ENCODE results near the gene MYO15B. TPM values are rescaled to one million over a fixed set of nuclear protein-coding genes. Genes with fewer than 3 reads are reported as not detected.

The MYO15B gene
- 10 to 100 TPM in 2 of 4 donors, 1 to 10 TPM in 2; 4.5 to 34.6 (median 14.3) TPM for total RNA-seq

- Histone ChIP-seq H3K9me3 (no peaks in the 10 kb centered on the region), H3K27ac (peak within 1 kb of the TSS; percentile 67 to 85 (median 79)), H3K4me1 (peaks cover 0 to 3% of the 10 kb centered on the region in 2 donors), H3K27me3 (peaks cover 18 to 20% (median 19%) of the 10 kb centered on the region in 3 donors), H3K4me3 (peak within 1 kb of the TSS; percentile 50 to 70 (median 66)), H3K36me3 (no peaks in the 10 kb centered on the region)
- TF ChIP-seq POLR2A (IDR thresholded peaks at IDR 0.05), result no peak
- peak in 3 of 5 experiments; percentile 16 to 32 (median 24) for TF ChIP-seq CTCF (IDR thresholded peaks at IDR 0.05 in 4 of 5, conservative IDR thresholded peaks at IDR 0.05 in 1 of 5)
- in situ Hi-C loops (cut with MboI; ENCODE audit: low sequenced_read_pairs in 4 of 4), result loop anchor here in 1 of 4 donors (25.0 kb wide), 1 partner anchor 151 kb away; no protein-coding TSS in a partner anchor
- DNase-seq, result peak in 1 of 2 donors; percentile 25
- peak; percentile 26 to 34 for ATAC-seq
- intact Hi-C loops (cut with DNase I; ENCODE audit: low total_unique reads), result loop anchor here (2.0 kb wide), 1 partner anchor 163 kb away; no protein-coding TSS in a partner anchor
Observed at GRCh38 chr17:75587675-75588595, at the start of gene MYO15B. Gene MYO15B (plus strand): TSS chr17:75587800. CDS start chr17:75588058, 258 bp downstream.

GRCh38 chr17:75539967-75540729 is 47.5 kb upstream of the MYO15B start:
- TF ChIP-seq POLR2A (IDR thresholded peaks at IDR 0.05) (no peak), CTCF (IDR thresholded peaks at IDR 0.05 in 4 of 5, conservative IDR thresholded peaks at IDR 0.05 in 1 of 5) (no peak)
- no peak overlapping the region for H3K4me3 ChIP-seq
- ATAC-seq (no peak), DNase-seq (no peak)
- intact Hi-C loops (cut with DNase I; ENCODE audit: low total_unique reads), result no loop called here
- no peak overlapping the region for H3K27ac ChIP-seq
- in situ Hi-C loops (cut with MboI; ENCODE audit: low sequenced_read_pairs in 4 of 4), result loop anchor here in 3 of 4 donors (25.0 kb wide), 1 partner anchor 228 kb away; no protein-coding TSS in a partner anchor
- no peaks in the 10 kb centered on the region for H3K36me3 ChIP-seq
- H3K27me3 ChIP-seq, result no peaks in the 10 kb centered on the region
- no peaks in the 10 kb centered on the region for H3K4me1 ChIP-seq
- H3K9me3 ChIP-seq, result no peaks in the 10 kb centered on the region

GRCh38 chr17:75540923-75541503 is 46.6 kb upstream of the MYO15B start:
- Histone ChIP-seq H3K27me3 (no peaks in the 10 kb centered on the region), H3K4me1 (no peaks in the 10 kb centered on the region), H3K27ac (no peak overlapping the region), H3K4me3 (no peak overlapping the region), H3K36me3 (no peaks in the 10 kb centered on the region), H3K9me3 (no peaks in the 10 kb centered on the region)
- no peak for ATAC-seq
- intact Hi-C loops (cut with DNase I; ENCODE audit: low total_unique reads), result no loop called here
- TF ChIP-seq POLR2A (IDR thresholded peaks at IDR 0.05) (no peak), CTCF (IDR thresholded peaks at IDR 0.05 in 4 of 5, conservative IDR thresholded peaks at IDR 0.05 in 1 of 5) (no peak)
- DNase-seq, result no peak
- in situ Hi-C loops (cut with MboI; ENCODE audit: low sequenced_read_pairs in 4 of 4), result loop anchor here in 3 of 4 donors (25.0 kb wide), 1 partner anchor 229 kb away; no protein-coding TSS in a partner anchor

- H3K27me3 ChIP-seq, result no peaks in the 10 kb centered on the region
- H3K4me1 ChIP-seq, result no peaks in the 10 kb centered on the region
- TF ChIP-seq POLR2A (IDR thresholded peaks at IDR 0.05), result no peak
- TF ChIP-seq CTCF (IDR thresholded peaks at IDR 0.05 in 4 of 5, conservative IDR thresholded peaks at IDR 0.05 in 1 of 5), result no peak
- DNase-seq, result no peak
- in situ Hi-C loops (cut with MboI; ENCODE audit: low sequenced_read_pairs in 4 of 4) (loop anchor here in 3 of 4 donors (25.0 kb wide), 1 partner anchor 230 kb away; no protein-coding TSS in a partner anchor), intact Hi-C loops (cut with DNase I; ENCODE audit: low total_unique reads) (no loop called here)
- H3K36me3 ChIP-seq, result no peaks in the 10 kb centered on the region
- no peak overlapping the region for H3K27ac ChIP-seq
- no peak overlapping the region for H3K4me3 ChIP-seq
- no peak for ATAC-seq
- no peaks in the 10 kb centered on the region for H3K9me3 ChIP-seq
Observed at GRCh38 chr17:75542229-75542628, 45.4 kb upstream of the MYO15B start.
